ENCODE data around the gene NUP214.
"Not testable (repeated sequence)": the region's sequence is repeated elsewhere in the genome, so short reads cannot be mapped to it uniquely, and the experiment has no call there.

Gene NUP214

DNA sequence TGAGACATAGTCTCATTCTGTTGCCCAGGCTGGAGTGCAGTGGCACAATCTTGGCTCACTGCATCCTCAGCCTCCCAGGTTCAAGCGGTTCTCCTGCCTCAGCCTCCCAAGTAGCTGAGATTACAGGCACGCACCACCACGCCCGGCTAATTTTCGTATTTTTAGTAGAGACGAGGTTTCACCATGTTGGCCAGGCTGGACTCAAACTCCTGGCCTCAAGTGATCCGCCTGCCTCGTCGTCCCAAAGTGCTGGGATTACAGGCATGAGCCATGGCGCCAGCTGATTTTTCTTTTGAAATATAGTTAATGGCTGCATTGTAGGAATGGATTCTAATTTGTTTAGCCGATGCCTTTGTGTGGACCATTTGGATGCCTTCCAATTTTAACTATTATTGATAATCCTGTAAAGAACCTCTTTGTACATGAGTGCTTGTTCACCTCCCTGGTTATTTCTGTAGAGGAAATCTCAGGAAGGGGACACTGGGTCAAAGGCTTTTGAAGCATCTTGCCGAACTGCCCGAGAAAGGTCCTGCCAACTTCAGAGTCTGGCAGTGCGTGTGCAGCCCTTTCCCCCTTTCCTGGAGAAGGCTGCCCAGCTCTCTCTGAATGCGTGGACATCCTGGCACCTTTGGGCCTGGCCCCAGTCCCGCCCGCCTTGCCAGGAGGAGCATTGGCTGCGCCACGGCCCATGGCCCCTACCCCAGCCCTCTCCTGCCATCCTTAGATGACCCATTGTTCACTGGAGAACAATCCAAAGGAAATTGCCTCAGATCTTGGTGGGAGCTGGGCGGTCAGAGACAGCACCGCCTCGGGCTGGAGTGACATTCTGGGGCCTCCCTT is 8.9 kb upstream of the NUP214 start:
- no peak for DNase-seq (ENCODE audit: low read depth)

DNA sequence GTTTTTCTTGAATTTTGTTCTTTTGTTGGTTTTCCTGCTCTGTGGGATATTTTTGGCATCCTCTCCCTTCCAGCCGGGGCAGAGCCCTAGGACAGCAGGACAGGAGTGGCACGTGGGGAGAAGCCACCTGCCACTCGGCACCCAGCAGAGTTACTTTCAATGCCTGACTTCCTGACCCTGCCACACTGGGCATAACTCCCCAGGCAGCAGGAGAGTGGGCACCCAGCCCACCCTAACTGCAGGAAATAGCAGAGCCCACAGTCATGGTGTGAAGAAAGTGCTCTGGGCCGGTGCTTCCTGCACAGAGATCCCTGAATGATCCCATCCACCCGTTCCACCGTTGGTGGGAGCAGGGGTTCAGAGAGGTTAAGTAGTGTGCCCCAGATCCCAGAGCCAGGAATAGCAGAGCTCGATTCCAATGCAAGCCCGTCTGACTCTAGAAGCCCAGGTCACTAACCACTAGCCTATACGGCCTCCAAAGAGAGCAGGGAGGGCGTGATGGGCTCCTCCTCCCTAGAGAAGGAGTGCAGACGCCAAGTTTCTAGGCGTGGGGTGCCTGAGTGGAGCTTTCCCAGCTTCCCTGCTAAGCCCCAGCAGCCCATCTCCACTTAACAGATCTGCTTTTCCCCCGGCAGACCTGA is 8.1 kb upstream of the NUP214 start:
- DNase-seq (ENCODE audit: low read depth): no peak

DNA sequence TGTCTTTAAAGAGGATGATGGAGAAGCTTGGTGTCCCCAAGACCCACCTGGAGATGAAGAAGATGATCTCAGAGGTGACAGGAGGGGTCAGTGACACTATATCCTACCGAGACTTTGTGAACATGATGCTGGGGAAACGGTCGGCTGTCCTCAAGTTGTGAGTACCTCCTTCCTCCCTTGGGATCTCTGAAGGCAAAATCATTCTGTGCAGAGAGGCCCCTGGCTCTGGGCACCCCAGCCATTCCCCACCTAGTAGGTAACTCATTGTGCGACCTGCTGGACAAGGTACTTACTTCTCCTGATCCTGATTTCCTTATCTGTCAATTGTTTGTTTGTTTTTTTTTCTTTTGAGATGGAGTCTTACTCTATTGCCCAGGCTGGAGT is 7.6 kb upstream of the NUP214 start:
- no peak for DNase-seq (ENCODE audit: low read depth)

DNA sequence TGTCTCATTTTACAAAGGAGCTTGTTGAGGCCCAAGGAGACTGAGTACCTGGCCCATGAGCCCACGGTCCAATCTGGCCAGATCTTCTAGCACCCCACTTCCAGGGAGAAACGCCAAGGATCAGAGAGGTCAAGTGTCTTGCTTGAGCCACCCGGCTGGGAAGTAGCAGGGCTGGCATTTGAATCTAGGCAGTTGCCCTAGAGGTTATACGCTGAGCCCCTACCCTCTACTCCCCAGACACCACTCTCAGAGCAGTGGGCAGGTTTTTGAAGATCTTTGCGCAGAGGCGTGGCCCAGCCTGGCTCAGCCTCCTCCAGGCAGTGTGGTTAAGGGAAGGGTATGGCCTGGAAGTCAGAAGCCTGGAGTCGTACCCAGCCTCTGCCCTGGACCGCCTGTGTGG is 5.8 kb upstream of the NUP214 start:
- no peak for DNase-seq (ENCODE audit: low read depth)

DNA sequence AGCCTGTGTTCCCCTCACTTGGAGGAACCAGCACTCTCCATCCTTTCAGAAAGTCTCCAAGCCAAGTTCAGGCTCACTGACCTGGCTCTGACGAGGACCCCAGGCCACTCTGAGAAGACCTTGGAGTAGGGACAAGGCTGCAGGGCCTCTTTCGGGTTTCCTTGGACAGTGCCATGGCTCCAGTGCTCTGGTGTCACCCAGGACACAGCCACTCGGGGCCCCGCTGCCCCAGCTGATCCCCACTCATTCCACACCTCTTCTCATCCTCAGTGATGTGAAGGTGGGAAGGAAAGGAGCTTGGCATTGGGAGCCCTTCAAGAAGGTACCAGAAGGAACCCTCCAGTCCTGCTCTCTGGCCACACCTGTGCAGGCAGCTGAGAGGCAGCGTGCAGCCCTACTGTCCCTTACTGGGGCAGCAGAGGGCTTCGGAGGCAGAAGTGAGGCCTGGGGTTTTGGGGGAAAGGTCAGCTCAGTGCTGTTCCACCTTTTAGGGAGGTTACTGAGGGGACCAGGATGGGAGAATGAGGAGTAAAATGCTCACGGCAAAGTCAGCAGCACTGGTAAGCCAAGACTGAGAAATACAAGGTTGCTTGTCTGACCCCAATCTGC is 4.7 kb upstream of the NUP214 start:
- DNase-seq (ENCODE audit: low read depth): no peak

DNA sequence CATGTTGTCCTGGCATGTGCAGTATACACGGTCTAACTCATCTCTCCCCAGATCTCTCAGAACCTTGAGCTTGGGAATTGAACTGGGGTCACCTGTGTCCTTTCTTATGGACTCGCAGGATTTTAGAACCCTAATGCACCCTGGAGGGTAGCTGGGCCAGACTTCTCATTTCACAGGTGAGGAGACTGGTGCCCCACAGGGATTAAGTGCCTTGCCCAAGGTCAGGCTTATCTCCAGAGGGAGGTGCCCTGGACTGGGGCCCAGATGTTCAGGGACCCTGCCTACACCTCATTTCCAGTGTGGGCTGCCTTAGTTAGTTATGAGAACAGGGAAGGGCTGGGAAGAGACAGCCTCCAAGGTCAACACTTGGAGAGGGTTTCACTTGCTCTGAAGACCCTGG is 4.0 kb upstream of the NUP214 start:
- DNase-seq (ENCODE audit: low read depth): no peak

DNA sequence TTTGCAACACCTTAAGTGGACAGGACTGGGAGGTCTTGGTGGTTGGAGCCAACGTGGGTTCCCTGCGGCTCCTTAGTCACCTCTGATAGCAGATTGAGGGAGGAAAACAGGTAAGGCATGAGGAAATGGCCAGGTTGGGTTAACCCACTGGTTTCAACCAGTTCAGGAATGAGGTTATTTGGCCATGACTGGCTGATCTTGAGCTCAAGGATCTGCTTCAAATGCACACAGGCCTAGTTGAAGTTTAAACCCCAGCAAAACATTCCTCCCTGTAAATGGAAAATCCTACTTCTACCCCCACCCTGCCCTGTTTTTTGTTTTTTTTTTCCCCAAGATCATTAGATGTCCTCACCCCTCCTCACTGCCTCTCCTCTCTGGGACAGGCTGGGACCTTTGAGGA is 3.2 kb upstream of the NUP214 start:
- DNase-seq (ENCODE audit: low read depth): no peak

DNA sequence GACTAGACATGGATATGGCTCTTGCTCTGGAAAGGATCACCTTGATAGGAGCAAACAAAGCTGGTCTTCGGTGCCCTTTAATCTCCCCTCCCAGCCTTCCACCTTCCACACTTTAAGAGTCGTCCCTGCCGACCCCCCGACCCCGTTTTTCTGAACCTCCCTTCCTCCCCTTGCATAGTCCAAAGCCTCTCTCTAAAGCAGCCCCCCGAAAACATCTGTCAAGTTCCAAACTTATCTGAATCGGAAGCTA is 423 bp upstream of the NUP214 start:
- DNase-seq (ENCODE audit: low read depth): no peak

DNA sequence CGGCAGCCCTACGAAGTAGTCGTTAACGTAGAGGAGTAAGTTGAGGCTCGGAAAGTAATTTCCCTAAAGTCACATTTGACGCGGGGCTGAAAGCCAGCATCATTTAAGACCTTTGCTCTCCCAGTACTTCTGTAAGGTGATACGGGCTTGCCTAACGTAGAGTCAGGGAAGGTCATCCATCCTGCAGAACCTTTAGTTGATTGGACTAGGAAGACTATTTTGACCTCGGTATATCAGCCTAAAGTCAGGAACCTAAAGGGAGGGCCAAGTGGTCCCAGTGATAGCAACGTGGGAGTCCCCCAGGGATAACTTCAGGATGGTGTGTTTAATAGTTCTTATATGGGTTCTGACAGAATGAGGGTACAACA is 657 bp downstream of the NUP214 start:
- DNase-seq (ENCODE audit: low read depth): no peak

DNA sequence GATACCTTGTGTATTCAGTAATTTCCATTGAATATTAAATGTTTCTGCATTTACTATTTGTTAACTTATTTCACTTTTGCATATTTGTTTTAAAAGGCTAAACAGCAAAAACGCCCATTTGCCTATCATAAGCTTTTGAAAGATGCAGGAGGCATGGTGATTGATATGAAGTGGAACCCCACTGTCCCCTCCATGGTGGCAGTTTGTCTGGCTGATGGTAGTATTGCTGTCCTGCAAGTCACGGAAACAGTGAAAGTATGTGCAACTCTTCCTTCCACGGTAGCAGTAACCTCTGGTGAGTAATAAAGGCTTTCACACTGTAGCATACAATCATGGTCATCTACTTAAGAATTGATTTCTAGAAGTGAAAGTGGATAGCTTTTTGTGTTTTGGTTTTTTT is 3.8 kb downstream of the NUP214 start:
- no peak for DNase-seq (ENCODE audit: low read depth)

DNA sequence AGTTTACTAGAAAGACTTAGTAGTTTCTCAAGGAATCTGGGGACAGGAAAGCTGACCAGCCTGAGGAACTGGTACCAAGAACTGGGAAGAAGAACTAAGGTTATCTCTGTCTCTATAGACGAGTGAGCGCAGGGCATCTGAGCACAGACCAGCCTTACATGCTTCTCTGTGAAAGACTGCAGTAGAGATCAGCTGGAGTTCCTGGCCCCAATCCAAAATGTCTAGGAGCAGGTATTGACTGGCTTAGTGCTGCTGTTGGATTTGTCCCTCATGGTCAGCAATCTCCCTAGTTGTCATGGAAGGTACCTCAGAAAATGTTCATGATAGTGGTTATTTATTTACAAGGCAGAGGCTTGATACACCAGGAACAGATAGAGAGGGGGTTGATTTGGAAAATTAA is 13.3 kb downstream of the NUP214 start:
- no peak for DNase-seq (ENCODE audit: low read depth)

DNA sequence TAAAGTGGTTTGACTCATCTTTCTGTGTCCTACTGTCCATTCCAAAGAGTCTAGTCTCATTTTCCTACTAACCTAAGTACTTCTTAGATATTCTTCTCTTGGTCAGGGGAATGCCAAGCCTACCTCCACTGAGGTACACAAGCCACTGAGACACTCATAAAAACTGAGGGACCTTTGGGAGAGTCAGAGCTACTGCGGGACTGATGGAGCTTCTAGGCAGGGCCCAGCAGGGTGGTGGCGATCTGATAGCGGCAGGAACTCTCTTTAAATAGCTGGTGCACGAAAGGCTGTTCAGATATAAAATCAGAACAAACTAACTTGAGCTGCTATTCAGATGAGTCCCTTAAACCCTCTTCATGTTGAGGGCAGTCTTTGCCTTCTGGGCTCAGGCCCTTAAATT is 14.7 kb downstream of the NUP214 start:
- DNase-seq (ENCODE audit: low read depth): no peak

DNA sequence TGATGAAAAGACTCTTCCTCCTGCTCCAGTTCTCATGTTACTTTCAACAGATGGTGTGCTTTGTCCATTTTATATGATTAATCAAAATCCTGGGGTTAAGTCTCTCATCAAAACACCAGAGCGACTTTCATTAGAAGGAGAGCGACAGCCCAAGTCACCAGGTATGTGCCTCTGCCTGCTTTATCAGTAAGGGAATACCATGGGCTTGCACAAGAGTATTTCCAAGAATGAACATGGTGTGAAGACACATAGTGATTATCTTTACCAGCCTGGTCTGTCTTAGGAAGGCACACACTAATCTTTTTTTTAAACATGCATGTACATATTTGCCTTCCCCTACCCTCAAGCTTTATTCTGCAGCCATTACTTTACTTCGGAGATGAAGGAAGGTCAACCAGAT is 15.2 kb downstream of the NUP214 start:
- no peak for DNase-seq (ENCODE audit: low read depth)

DNA sequence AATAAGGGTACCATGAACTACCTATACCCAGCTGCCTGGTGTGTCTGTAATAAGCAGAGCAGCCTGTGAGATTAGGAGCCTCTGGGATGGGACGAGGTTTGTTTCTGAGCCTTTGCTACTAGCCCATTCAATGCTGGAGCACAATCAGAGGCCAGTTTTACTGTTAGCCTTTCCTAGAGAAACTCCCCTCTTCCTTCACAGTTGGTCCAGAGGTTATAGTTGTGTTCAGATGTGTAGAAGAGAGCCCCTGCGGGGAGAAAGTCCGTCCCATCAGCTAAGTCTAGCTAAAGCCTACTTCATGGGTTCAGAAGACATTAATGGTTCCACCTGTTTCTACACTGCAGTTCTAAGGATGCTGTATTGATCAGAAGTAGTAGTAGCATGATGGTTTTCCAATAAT is 16.8 kb downstream of the NUP214 start:
- DNase-seq (ENCODE audit: low read depth): no peak

DNA sequence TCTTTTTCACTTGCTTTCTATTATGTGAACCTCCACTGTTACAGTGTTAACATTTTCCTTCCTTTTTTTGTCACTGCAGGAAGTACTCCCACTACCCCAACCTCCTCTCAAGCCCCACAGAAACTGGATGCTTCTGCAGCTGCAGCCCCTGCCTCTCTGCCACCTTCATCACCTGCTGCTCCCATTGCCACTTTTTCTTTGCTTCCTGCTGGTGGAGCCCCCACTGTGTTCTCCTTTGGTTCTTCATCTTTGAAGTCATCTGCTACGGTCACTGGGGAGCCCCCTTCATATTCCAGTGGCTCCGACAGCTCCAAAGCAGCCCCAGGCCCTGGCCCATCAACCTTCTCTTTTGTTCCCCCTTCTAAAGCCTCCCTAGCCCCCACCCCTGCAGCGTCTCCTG is 18.8 kb downstream of the NUP214 start:
- DNase-seq (ENCODE audit: low read depth): no peak

DNA sequence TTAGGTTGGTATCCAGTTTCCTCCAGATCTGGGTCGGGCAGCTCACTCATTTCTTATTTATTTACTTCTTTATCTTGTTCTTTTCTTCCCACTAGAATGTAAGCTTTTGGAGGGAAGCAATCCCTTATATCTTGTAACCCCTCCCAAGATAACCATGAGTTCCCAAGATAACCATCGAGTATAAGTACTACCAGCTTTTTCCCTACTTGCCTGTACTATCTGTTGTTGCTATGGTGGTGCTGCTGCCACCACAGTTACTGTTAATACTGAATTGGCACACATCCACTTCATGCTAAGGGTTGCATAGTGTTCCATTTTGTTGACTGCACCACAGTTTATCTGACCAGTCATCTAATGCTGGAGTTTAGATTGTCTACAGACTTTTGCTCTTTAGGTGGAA is 19.9 kb downstream of the NUP214 start:
- no peak for DNase-seq (ENCODE audit: low read depth)

DNA sequence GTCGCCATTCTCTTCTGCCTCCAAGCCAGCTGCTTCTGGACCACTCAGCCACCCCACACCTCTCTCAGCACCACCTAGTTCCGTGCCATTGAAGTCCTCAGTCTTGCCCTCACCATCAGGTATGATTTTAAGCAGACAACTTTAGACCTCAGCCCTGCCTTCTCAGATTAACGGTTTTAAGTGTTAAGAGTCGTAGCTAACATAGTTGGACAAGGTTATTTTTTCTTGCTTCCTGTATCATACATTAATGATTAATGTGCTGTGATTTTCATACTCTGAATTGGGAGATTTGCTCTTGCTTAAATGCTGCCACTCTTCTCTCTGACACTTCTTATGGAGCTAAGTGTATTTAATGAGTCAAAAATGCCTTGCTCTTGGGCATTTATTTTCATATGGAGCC is 20.8 kb downstream of the NUP214 start:
- no peak for DNase-seq (ENCODE audit: low read depth)

DNA sequence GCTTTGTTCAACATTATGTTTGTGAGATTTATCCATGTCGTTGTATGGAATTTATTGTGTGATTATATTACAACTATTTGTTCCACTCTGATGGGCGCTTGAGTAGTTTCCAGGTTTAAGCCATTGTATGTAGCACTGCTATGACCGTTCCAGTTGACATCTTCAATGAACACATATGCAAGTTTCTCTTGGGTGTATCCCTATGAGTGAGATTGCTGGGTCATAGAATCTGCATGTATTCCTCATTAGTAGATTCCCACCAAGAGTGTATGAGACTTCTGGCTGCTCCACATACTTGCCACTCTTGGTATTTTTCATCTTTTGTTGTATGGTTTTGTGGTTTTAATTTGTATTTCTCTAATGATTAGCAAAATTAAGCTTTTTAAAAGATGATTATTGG is 22.9 kb downstream of the NUP214 start:
- no peak for DNase-seq (ENCODE audit: low read depth)

DNA sequence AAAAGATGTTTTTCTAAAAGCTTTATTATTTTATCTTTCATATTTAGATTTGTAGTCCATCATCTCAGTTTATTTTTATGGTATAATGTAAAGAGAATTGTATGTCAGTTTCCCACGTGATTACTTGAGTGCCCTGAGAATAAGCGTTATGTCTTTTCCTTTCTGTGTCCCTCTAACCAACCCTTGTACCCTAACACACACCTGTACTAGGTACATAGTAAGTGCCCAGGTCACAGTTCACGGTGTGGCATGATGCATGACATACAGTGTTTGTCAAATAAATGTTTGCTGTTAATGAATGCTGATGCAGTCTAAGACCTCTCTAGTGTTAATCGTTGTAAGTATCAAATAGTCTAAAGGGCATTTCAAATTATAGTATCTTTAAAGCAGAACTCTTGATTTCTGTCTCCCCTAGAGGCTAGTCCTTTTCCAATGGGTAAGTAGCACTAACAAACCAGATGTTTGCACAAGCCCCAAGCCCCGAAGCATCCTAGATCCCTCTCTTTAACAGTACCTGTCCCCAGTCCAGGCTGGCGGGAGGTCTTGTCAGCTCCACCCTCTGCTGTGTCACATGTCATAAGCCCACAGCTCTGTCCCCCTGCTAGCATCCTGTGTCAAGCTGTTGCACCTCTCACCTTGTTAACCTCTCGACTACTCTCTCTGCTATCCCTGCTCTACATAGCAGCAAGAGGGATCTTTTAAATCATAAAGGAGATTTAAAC is 23.7 kb downstream of the NUP214 start:
- DNase-seq (ENCODE audit: low read depth): no peak

DNA sequence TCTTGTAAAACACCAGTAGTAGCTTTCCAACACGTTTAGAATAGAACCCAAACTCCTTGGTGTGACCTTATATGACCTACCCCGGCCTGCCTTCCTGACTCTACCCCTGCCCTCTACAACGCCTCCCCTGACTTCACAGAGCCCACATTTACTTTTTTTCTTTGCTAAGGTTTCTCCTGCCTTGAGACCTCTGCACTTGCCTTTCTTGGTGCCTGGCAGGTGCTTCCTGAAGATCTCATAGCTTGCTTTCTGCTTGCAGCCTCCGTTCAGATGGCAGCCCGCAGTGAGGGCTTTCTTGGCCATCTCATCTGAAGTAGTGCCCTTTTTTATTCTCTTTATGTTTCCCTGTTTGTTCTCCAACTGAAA is 24.3 kb downstream of the NUP214 start:
- DNase-seq (ENCODE audit: low read depth): no peak

DNA sequence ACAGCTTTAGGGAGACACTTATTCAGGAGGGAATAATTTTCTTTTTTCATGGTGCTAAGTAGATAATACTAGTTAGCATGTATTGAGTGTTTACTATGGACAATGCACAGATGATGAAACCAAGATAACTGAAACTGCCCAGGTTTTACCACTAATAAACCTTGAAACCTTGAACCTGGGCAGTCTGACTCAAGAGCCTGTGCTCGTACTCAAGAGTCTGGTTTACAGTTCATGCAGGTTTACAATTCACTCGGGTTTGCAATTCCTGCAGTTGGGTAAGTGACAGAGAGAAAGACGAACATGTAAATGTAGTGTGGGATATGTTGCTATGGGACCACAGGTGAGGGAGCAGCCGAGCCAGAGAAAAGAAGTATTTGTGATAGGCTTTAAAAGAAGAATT is 28.2 kb downstream of the NUP214 start:
- DNase-seq (ENCODE audit: low read depth): no peak

DNA sequence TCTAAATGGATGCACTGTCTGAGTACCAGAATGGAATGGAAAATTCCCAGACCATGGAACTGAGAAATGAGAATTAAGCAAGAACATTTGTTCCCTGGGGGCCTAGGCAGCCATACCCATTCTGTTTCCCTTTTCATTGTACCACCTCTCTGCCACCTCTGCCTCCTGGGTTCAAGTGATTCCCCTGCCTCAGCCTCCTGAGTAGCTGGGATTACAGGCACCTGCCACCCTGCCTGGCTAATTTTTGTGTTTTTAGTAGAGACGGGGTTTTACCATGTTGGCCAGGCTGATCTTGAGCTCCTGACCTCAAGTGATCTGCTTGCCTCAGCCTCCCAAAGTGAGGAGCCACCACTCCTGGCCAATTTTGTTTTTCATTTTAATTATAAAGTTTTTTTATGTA is 33.3 kb downstream of the NUP214 start:
- not testable (repeated sequence) for DNase-seq (ENCODE audit: low read depth)

DNA sequence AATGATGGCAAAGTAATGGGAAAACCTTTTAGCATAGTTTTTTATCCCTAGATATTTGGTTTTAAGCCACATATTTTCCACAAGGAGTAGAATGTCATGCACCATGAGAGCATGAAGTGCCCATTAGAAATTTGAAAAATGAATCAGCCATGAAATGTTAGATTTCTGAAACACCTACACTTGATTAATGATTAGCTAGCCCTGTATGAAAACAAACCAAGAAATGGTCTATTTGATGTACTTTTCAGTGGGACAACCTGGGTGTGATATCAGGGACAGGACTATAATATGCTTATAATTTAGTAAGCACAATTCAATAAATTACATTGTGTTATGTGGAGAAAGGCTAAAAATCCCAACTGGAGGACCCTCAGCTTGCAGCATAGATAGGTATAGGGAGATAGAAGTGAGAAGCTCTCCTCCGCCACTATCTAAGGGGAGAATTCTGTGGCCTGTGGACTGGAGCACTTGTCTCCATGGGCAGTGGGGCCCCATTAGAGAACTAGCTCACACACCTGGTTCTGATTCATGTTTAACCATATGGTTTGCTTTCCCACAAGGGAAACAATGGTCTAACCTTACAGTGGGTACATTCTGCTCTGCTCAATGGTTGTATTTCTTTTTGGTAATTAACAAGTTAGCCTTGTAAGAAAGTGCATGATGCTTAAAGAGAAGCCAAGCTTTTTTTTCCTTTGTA is 35.2 kb downstream of the NUP214 start:
- DNase-seq (ENCODE audit: low read depth): no peak
